GM21576 (cell line): ENCODE results near the gene RNGTT.

Experiments used
- ATAC-seq: cut with Tn5 transposase; IDR thresholded peaks from one replicate; pipeline ENCODE4 v1.9.1; 2021; ENCODE audit warnings: mild to moderate bottlenecking, moderate library complexity; ENCODE audit not compliant: unreplicated experiment

RNGTT gene

GRCh38 chr6:88566746-88567534 lies 396.5 kb downstream of the RNGTT start:
- ATAC-seq, result no peak

- ATAC-seq, result no peak
These were observed 397.6 kb downstream of the RNGTT start for GRCh38 chr6:88565836-88566235.

- ATAC-seq, result no peak
These were observed 398.0 kb downstream of the RNGTT start for GRCh38 chr6:88565409-88565811.

- no peak for ATAC-seq
These were observed 400.2 kb downstream of the RNGTT start for GRCh38 chr6:88563277-88563625.

GRCh38 chr6:88562353-88563276 lies 400.8 kb downstream of the RNGTT start:
- ATAC-seq, result no peak

GRCh38 chr6:88561954-88562315 lies 401.5 kb downstream of the RNGTT start:
- no peak for ATAC-seq

GRCh38 chr6:88561034-88561953 lies 402.1 kb downstream of the RNGTT start:
- no peak for ATAC-seq
